PC-3 (cell line): Measurements from ENCODE around the gene ATP6V0E2. TPM values are rescaled to one million over a fixed set of nuclear protein-coding genes. Genes with fewer than 3 reads are reported as not detected.

ENCODE experiments used
- ATAC-seq: fragments of 200-7000 bp; cut with Tn5 transposase; 2 replicates; pipeline ENCODE4 v1.9.1; 2020; ENCODE audit warnings: mild to moderate bottlenecking, moderate library complexity
- BruUV-seq: library from RNA; stranded (reverse); fragments of 400-500 nt; replicated peaks from 2 replicates; lab custom pipeline; 2021; lab: Mats Ljungman, UMichigan
- CTCF ChIA-PET: fragments of 300-600 bp; sonication (Branson Sonifier 250); formaldehyde crosslinking; loops from one replicate; lab custom pipeline; 2022; ENCODE audit warnings: antibody characterized with exemption; lab: Charles Lee
- POLR2A ChIA-PET: fragments of 300-600 bp; sonication (Branson Sonifier 250); formaldehyde crosslinking; loops from one replicate; lab custom pipeline; 2022; ENCODE audit warnings: antibody characterized with exemption; ENCODE audit not compliant: unreplicated experiment; lab: Charles Lee
- DNase-seq: peaks from one replicate; pipeline ENCODE4 v3.0.0-alpha.2; 2015
- H2AFZ ChIP-seq: fragments of 300-600 bp; sonication (generic); 2 replicates; pipeline ENCODE4 v1.6.0; 2016; ENCODE audit warnings: antibody characterized with exemption, low read length
- H3F3A ChIP-seq: fragments of 300-600 bp; sonication (generic); one replicate; pipeline ENCODE4 v1.6.0; 2017; ENCODE audit warnings: antibody characterized with exemption, low read length, control low read depth, mild to moderate bottlenecking; ENCODE audit not compliant: unreplicated experiment
- H3K27ac ChIP-seq: fragments of 300-600 bp; sonication (generic); 2 replicates; pipeline ENCODE4 v1.5.1; 2016; ENCODE audit warnings: mild to moderate bottlenecking, low read length
- H3K27me3 ChIP-seq: fragments of 300-600 bp; sonication (generic); 2 replicates; pipeline ENCODE4 v1.6.1; 2016; ENCODE audit warnings: low read length, mixed read lengths
- H3K36me3 ChIP-seq: fragments of 300-600 bp; sonication (generic); 2 replicates; pipeline ENCODE4 v1.6.1; 2016; ENCODE audit warnings: low read depth, mixed run types, low read length, mixed read lengths
- H3K4me1 ChIP-seq: fragments of 300-600 bp; sonication (generic); 2 replicates; pipeline ENCODE4 v1.5.1; 2016; ENCODE audit warnings: low read length; ENCODE audit not compliant: insufficient read depth
- H3K4me2 ChIP-seq: fragments of 300-600 bp; sonication (generic); 2 replicates; pipeline ENCODE4 v1.6.0; 2016; ENCODE audit warnings: low read length
- H3K4me3 ChIP-seq: fragments of 300-600 bp; sonication (generic); 2 replicates; pipeline ENCODE4 v1.5.1; 2016; ENCODE audit warnings: mild to moderate bottlenecking, low read length, mixed read lengths
- H3K79me2 ChIP-seq: fragments of 300-600 bp; sonication (generic); 2 replicates; pipeline ENCODE4 v1.6.1; 2017; ENCODE audit warnings: low read length, mixed read lengths
- H3K9ac ChIP-seq: fragments of 300-600 bp; sonication (generic); 2 replicates; pipeline ENCODE4 v1.6.0; 2016; ENCODE audit warnings: mild to moderate bottlenecking, low read length
- H3K9me2 ChIP-seq: fragments of 300-600 bp; sonication (generic); replicated peaks from 2 replicates; pipeline ENCODE4 v1.6.1; 2016; ENCODE audit warnings: mixed run types, low read length, mixed read lengths
- H3K9me3 ChIP-seq: fragments of 300-600 bp; sonication (generic); 2 replicates; pipeline ENCODE4 v1.6.1; 2016; ENCODE audit warnings: low read length, mixed read lengths
- H4K20me1 ChIP-seq: fragments of 300-600 bp; sonication (generic); 2 replicates; pipeline ENCODE4 v1.6.1; 2016; ENCODE audit warnings: low read length, mixed read lengths
- EZH2 ChIP-seq: fragments of 300-600 bp; sonication (generic); IDR thresholded peaks from one replicate; pipeline ENCODE4 v1.6.1; 2017; ENCODE audit warnings: antibody characterized with exemption, mild to moderate bottlenecking, low read length; ENCODE audit not compliant: unreplicated experiment
- EZH2phosphoT487 ChIP-seq: fragments of 300-600 bp; sonication (generic); IDR thresholded peaks from 2 replicates; pipeline ENCODE4 v1.6.1; 2018; ENCODE audit warnings: mild to moderate bottlenecking, antibody characterized with exemption, low read length, borderline replicate concordance
- intact Hi-C: fragments of 100-400 bp; cut with micrococcal nuclease; formaldehyde crosslinking; loops from 2 replicates; pipeline ENCODE4 v1.9.0; 2023
- total RNA-seq: library from RNA; depleted of rRNA; stranded (reverse); fragments of >200 nt; gene quantifications from 2 replicates; pipeline ENCODE4 v1.2.3, GENCODE V29; 2014
- TF ChIP-seq, protein P1 (sequence below): fragments of 300-600 bp; sonication (generic); conservative IDR thresholded peaks from 2 replicates; pipeline ENCODE4 v1.5.1; 2017; ENCODE audit warnings: antibody characterized with exemption, low read depth, mild to moderate bottlenecking, low read length

The ATP6V0E2 gene
- total RNA-seq, 1 experiment from 2014 or later = 78.2 TPM

DNA sequence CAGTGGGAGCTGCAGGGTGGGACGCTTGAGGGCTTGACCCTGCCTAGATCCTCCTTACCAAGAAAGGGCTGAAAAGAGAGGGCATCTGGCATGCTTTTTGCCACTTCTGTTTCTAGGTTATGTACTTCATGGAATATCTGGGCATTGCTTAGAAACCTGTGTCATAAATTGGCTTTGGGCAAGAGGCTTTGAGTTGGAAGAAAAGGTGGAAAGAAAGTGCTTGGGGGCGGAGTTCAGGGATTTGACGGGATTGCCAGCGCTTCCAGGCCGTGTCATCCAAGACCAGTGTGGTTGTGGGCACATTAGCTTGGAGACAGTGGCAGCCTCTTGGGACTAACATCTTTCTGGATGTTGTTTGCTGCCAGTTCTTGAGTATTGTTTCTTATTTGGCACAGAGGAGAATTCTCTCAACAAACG lies 34.8 kb upstream of the ATP6V0E2 start:
- ATAC-seq (peak; percentile 12), DNase-seq (peak; percentile 22)
- POLR2A ChIA-PET = no interaction called here
- TF ChIP-seq, protein P1, sequence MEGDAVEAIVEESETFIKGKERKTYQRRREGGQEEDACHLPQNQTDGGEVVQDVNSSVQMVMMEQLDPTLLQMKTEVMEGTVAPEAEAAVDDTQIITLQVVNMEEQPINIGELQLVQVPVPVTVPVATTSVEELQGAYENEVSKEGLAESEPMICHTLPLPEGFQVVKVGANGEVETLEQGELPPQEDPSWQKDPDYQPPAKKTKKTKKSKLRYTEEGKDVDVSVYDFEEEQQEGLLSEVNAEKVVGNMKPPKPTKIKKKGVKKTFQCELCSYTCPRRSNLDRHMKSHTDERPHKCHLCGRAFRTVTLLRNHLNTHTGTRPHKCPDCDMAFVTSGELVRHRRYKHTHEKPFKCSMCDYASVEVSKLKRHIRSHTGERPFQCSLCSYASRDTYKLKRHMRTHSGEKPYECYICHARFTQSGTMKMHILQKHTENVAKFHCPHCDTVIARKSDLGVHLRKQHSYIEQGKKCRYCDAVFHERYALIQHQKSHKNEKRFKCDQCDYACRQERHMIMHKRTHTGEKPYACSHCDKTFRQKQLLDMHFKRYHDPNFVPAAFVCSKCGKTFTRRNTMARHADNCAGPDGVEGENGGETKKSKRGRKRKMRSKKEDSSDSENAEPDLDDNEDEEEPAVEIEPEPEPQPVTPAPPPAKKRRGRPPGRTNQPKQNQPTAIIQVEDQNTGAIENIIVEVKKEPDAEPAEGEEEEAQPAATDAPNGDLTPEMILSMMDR = no peak
- TF ChIP-seq EZH2 = no peak
- TF ChIP-seq EZH2phosphoT487 = no peak
- CTCF ChIA-PET = no interaction called here
- Histone ChIP-seq H3K9ac (peak overlapping the region; percentile 82), H3F3A (no peaks in the 10 kb centered on the region), H2AFZ (peak overlapping the region; percentile 81), H3K4me3 (peak overlapping the region; percentile 84), H3K27ac (no peak overlapping the region), H3K4me2 (peak overlapping the region; percentile 90), H3K9me3 (no peaks in the 10 kb centered on the region), H4K20me1 (peaks cover 5% of the 10 kb centered on the region; the same call in 1 of the 2 replicates), H3K27me3 (no peaks in the 10 kb centered on the region), H3K36me3 (no peaks in the 10 kb centered on the region), H3K4me1 (peaks cover 11% of the 10 kb centered on the region), H3K9me2 (no peaks in the 10 kb centered on the region), H3K79me2 (peaks cover 12% of the 10 kb centered on the region)
- no TSS peak for BruUV-seq
- intact Hi-C loops = loop anchor here (1.0 to 5.0 kb wide), 2 partner anchors 34 to 67 kb away; partner anchors contain the start of genes ATP6V0E2 and ZNF467

DNA sequence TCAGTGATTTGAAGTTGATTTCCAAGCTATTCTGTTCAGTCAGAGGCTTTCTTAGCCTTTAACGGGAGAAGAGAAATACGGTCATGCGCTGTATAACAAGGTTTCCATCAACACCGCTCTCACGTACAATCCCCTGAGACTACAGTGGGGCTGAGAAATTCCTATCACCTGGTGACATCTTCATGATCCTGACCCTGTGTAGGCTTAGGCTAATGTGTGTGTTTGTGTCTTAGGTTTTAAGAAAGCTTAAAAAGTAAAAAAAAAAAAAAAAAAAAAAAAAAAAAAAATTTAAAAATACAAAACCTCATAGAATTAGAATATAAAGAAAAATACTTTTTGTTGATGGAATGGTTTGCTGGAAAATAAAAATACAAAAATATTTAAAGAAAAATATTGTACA lies 33.8 kb upstream of the ATP6V0E2 start:
- CTCF ChIA-PET = no interaction called here
- intact Hi-C loops = loop anchor here (5.0 kb wide), 1 partner anchor 68 kb away; the partner anchor contains the start of gene ZNF467
- no peak for TF ChIP-seq EZH2phosphoT487
- no peak for TF ChIP-seq EZH2
- TF ChIP-seq, protein P1 = no peak
- POLR2A ChIA-PET = no interaction called here
- Histone ChIP-seq H3K4me1 (peaks cover 11% of the 10 kb centered on the region), H3K36me3 (no peaks in the 10 kb centered on the region), H3K4me2 (peak overlapping the region; percentile 90; the same call in 1 of the 2 replicates), H2AFZ (no peak overlapping the region), H3K9ac (no peak overlapping the region), H3K27me3 (no peaks in the 10 kb centered on the region), H3K4me3 (no peak overlapping the region), H3K9me2 (no peaks in the 10 kb centered on the region), H3F3A (no peaks in the 10 kb centered on the region), H4K20me1 (peaks cover 5% of the 10 kb centered on the region; the same call in 1 of the 2 replicates), H3K9me3 (no peaks in the 10 kb centered on the region), H3K79me2 (peaks cover 12% of the 10 kb centered on the region), H3K27ac (no peak overlapping the region)
- BruUV-seq = no TSS peak
- DNase-seq (no peak), ATAC-seq (no peak)

DNA sequence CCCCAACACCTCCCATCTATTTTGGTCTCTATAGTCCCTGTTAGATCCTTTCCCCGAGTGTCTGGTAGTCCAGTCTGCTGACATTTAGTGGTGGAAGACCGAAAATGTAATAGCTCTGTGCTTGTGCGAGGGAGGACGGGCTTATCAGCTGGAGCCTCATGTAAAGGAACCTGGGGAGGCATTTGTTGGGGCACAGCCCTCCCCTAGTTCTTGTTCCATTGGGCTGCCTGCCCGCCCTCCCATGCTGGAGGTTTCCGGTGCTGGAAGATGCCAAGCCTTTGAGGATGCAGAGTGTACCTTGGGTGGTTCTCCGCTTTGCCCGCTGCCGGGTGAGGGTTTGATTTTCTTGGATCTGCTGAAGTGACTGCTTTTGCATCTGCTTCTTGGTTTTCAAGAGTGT lies 30.2 kb upstream of the ATP6V0E2 start:
- Histone ChIP-seq H3F3A (no peaks in the 10 kb centered on the region), H3K27ac (no peak overlapping the region), H3K27me3 (no peaks in the 10 kb centered on the region), H3K4me1 (peaks cover 7% of the 10 kb centered on the region), H3K79me2 (peaks cover 12% of the 10 kb centered on the region), H3K4me2 (no peak overlapping the region), H3K36me3 (no peaks in the 10 kb centered on the region), H4K20me1 (peaks cover 5% of the 10 kb centered on the region; the same call in 1 of the 2 replicates), H3K9me2 (no peaks in the 10 kb centered on the region), H3K9me3 (no peaks in the 10 kb centered on the region), H2AFZ (no peak overlapping the region), H3K9ac (no peak overlapping the region), H3K4me3 (no peak overlapping the region)
- POLR2A ChIA-PET = no interaction called here
- intact Hi-C loops = no loop called here
- BruUV-seq = no TSS peak
- TF ChIP-seq, protein P1 = no peak
- TF ChIP-seq EZH2phosphoT487 (no peak), EZH2 (no peak)
- DNase-seq (no peak), ATAC-seq (no peak)
- CTCF ChIA-PET = no interaction called here
